Measurements from ENCODE around the gene ADRM1. TPM values are rescaled to one million over a fixed set of nuclear protein-coding genes. Genes with fewer than 3 reads are reported as not detected.

Gene ADRM1
- total RNA-seq, 1 experiment from 2014 or later, result 173 TPM

- H3K4me1 ChIP-seq (replicated peaks; ENCODE audit: insufficient read depth), result no peaks in the 10 kb centered on the region
- ChIA-PET POLR2A (ENCODE audit: unreplicated experiment) (interaction anchor here (0.7 kb wide), 1 partner anchor 18 kb away, joined by 3 read pairs; no protein-coding TSS in a partner anchor), CTCF (no interaction called here)
- no TSS peak for BruUV-seq (replicated peaks)
- H3K4me2 ChIP-seq, result no peak overlapping the region
- no peak for DNase-seq
- no peak overlapping the region for H3K27ac ChIP-seq
- H3K27me3 ChIP-seq (ENCODE audit: insufficient read depth, low read depth), result no peaks in the 10 kb centered on the region
- no peak overlapping the region for H3K4me3 ChIP-seq
- H3K9me3 ChIP-seq (ENCODE audit: insufficient read depth, low read depth), result no peaks in the 10 kb centered on the region
- peaks cover 42% of the 10 kb centered on the region for H3F3A ChIP-seq (ENCODE audit: insufficient read depth, low read depth)
- no peak overlapping the region for H2AFZ ChIP-seq
- peaks cover 58% of the 10 kb centered on the region for H4K20me1 ChIP-seq (ENCODE audit: insufficient read depth)
- intact Hi-C loops (cut with micrococcal nuclease; ENCODE audit: unreplicated experiment), result no loop called here
- TF ChIP-seq, protein P1, sequence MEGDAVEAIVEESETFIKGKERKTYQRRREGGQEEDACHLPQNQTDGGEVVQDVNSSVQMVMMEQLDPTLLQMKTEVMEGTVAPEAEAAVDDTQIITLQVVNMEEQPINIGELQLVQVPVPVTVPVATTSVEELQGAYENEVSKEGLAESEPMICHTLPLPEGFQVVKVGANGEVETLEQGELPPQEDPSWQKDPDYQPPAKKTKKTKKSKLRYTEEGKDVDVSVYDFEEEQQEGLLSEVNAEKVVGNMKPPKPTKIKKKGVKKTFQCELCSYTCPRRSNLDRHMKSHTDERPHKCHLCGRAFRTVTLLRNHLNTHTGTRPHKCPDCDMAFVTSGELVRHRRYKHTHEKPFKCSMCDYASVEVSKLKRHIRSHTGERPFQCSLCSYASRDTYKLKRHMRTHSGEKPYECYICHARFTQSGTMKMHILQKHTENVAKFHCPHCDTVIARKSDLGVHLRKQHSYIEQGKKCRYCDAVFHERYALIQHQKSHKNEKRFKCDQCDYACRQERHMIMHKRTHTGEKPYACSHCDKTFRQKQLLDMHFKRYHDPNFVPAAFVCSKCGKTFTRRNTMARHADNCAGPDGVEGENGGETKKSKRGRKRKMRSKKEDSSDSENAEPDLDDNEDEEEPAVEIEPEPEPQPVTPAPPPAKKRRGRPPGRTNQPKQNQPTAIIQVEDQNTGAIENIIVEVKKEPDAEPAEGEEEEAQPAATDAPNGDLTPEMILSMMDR (conservative IDR thresholded peaks at IDR 0.05), result no peak
- TF ChIP-seq EZH2 (IDR thresholded peaks at IDR 0.05; ENCODE audit: low read depth), result no peak
- H3K36me3 ChIP-seq (ENCODE audit: low read depth), result peaks cover 49% of the 10 kb centered on the region
- no peaks in the 10 kb centered on the region for H3K9me2 ChIP-seq (ENCODE audit: insufficient read depth)
- H3K79me2 ChIP-seq (ENCODE audit: low read depth), result peaks cover 44% of the 10 kb centered on the region
These were observed 34.9 kb downstream of the ADRM1 start for GRCh38 chr20:62337558-62338293.

DNA sequence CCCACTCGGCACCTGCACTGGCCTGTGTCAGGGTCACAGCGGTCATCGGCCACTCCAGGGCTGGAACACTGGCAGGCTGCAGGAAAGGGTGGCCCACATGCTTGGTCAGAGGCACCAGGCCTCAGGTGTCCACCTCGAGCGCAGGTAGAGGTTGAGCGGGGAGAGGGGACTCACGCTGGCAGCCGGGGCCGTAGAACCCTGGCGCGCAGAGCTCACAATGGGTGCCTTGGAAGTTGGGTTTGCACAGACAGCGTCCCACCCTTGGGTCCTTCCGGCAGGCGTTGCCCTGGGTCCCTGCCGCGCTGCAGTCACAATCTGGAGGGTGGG lies 35.5 kb downstream of the ADRM1 start:
- Histone ChIP-seq H3K9me3 (ENCODE audit: insufficient read depth, low read depth) (no peaks in the 10 kb centered on the region), H3F3A (ENCODE audit: insufficient read depth, low read depth) (peaks cover 47% of the 10 kb centered on the region), H3K9me2 (ENCODE audit: insufficient read depth) (no peaks in the 10 kb centered on the region), H4K20me1 (ENCODE audit: insufficient read depth) (peaks cover 58% of the 10 kb centered on the region), H3K4me1 (replicated peaks; ENCODE audit: insufficient read depth) (no peaks in the 10 kb centered on the region), H2AFZ (no peak overlapping the region), H3K27ac (no peak overlapping the region), H3K4me3 (no peak overlapping the region), H3K27me3 (ENCODE audit: insufficient read depth, low read depth) (no peaks in the 10 kb centered on the region), H3K36me3 (ENCODE audit: low read depth) (peaks cover 53% of the 10 kb centered on the region), H3K4me2 (no peak overlapping the region), H3K79me2 (ENCODE audit: low read depth) (peaks cover 50% of the 10 kb centered on the region)
- DNase-seq, result no peak
- intact Hi-C loops (cut with micrococcal nuclease; ENCODE audit: unreplicated experiment), result no loop called here
- no peak for TF ChIP-seq EZH2 (IDR thresholded peaks at IDR 0.05; ENCODE audit: low read depth)
- TF ChIP-seq, protein P1 (conservative IDR thresholded peaks at IDR 0.05), result no peak
- CTCF ChIA-PET, result interaction anchor here (1.2 kb wide), 1 partner anchor 44 kb away, joined by 3 read pairs; no protein-coding TSS in a partner anchor
- POLR2A ChIA-PET (ENCODE audit: unreplicated experiment), result interaction anchor here (0.7 kb wide), 1 partner anchor 18 kb away, joined by 3 read pairs; no protein-coding TSS in a partner anchor
- BruUV-seq (replicated peaks), result no TSS peak

DNA sequence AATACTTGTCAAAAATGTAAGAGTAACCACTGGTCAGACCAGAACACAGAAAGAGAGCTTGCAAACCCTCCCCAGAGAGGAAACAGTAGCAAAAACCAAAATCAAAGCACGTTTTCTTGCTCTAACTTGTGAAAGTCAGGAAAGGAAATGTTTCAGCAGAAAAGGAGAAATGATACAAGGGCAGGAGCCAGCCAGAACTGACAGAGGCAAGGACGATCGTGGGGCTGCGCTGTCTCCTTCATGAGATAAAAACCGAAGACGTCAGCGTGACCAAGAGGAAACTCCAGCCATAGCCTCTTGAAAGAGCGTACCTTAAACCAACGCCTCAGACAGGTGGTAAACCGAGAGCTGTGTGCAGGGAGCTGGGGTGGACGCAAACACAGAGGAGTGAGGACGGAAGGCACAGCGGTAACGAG lies 36.9 kb downstream of the ADRM1 start:
- no peak for DNase-seq
- no peak for TF ChIP-seq EZH2 (IDR thresholded peaks at IDR 0.05; ENCODE audit: low read depth)
- TF ChIP-seq, protein P1 (conservative IDR thresholded peaks at IDR 0.05), result no peak
- POLR2A ChIA-PET (ENCODE audit: unreplicated experiment), result interaction anchor here (0.5 kb wide), 1 partner anchor 33 kb away, joined by 4 read pairs; no protein-coding TSS in a partner anchor
- H3K9me2 ChIP-seq (ENCODE audit: insufficient read depth), result no peaks in the 10 kb centered on the region
- H3K27me3 ChIP-seq (ENCODE audit: insufficient read depth, low read depth), result no peaks in the 10 kb centered on the region
- CTCF ChIA-PET, result no interaction called here
- H3K4me1 ChIP-seq (replicated peaks; ENCODE audit: insufficient read depth), result no peaks in the 10 kb centered on the region
- no peak overlapping the region for H3K4me3 ChIP-seq
- peaks cover 61% of the 10 kb centered on the region for H3F3A ChIP-seq (ENCODE audit: insufficient read depth, low read depth)
- H4K20me1 ChIP-seq (ENCODE audit: insufficient read depth), result peaks cover 54% of the 10 kb centered on the region
- no TSS peak for BruUV-seq (replicated peaks)
- peaks cover 52% of the 10 kb centered on the region for H3K79me2 ChIP-seq (ENCODE audit: low read depth)
- H3K36me3 ChIP-seq (ENCODE audit: low read depth), result peaks cover 60% of the 10 kb centered on the region
- intact Hi-C loops (cut with micrococcal nuclease; ENCODE audit: unreplicated experiment), result no loop called here
- H3K4me2 ChIP-seq, result no peak overlapping the region
- no peaks in the 10 kb centered on the region for H3K9me3 ChIP-seq (ENCODE audit: insufficient read depth, low read depth)
- no peak overlapping the region for H2AFZ ChIP-seq
- H3K27ac ChIP-seq, result no peak overlapping the region

Data from PC-9 (cell line).